Measurements from ENCODE around the gene SYNJ1.

Gene SYNJ1

GRCh38 chr21:32717851-32718316 is 9.9 kb downstream of the SYNJ1 start:
- peaks cover 10% of the 10 kb centered on the region for H3K36me3 ChIP-seq (ENCODE audit: low read depth)
- TF ChIP-seq CTCF (IDR thresholded peaks at IDR 0.05; ENCODE audit: poor library complexity, severe bottlenecking), result no peak
- DNase-seq (ENCODE audit: low spot score), result no peak
- H3K4me3 ChIP-seq (ENCODE audit: severe bottlenecking), result no peak overlapping the region
- no peak overlapping the region for H3K27ac ChIP-seq (ENCODE audit: poor library complexity, severe bottlenecking)
- peak; percentile 14; the same call in 2 of the 3 replicates for ATAC-seq (ENCODE audit: low read depth)
- no peaks in the 10 kb centered on the region for H3K4me1 ChIP-seq (ENCODE audit: insufficient read depth, poor library complexity, severe bottlenecking)
- no peaks in the 10 kb centered on the region for H3K9me3 ChIP-seq (ENCODE audit: severe bottlenecking)
- H3K27me3 ChIP-seq (ENCODE audit: insufficient read depth, poor library complexity, severe bottlenecking), result no peaks in the 10 kb centered on the region

- ATAC-seq (ENCODE audit: low read depth) (no peak), DNase-seq (ENCODE audit: low spot score) (no peak)
- no peak for TF ChIP-seq CTCF (IDR thresholded peaks at IDR 0.05; ENCODE audit: poor library complexity, severe bottlenecking)
- Histone ChIP-seq H3K4me1 (ENCODE audit: insufficient read depth, poor library complexity, severe bottlenecking) (no peaks in the 10 kb centered on the region), H3K4me3 (ENCODE audit: severe bottlenecking) (no peak overlapping the region), H3K27ac (ENCODE audit: poor library complexity, severe bottlenecking) (no peak overlapping the region), H3K27me3 (ENCODE audit: insufficient read depth, poor library complexity, severe bottlenecking) (no peaks in the 10 kb centered on the region), H3K9me3 (ENCODE audit: severe bottlenecking) (no peaks in the 10 kb centered on the region), H3K36me3 (ENCODE audit: low read depth) (peaks cover 10% of the 10 kb centered on the region)
Observed at GRCh38 chr21:32716486-32716885, 11.3 kb downstream of the SYNJ1 start.

GRCh38 chr21:32713726-32714125 is 14.1 kb downstream of the SYNJ1 start:
- ATAC-seq (ENCODE audit: low read depth) (no peak), DNase-seq (ENCODE audit: low spot score) (no peak)
- Histone ChIP-seq H3K9me3 (ENCODE audit: severe bottlenecking) (no peaks in the 10 kb centered on the region), H3K4me3 (ENCODE audit: severe bottlenecking) (no peak overlapping the region), H3K27me3 (ENCODE audit: insufficient read depth, poor library complexity, severe bottlenecking) (no peaks in the 10 kb centered on the region), H3K27ac (ENCODE audit: poor library complexity, severe bottlenecking) (no peak overlapping the region), H3K36me3 (ENCODE audit: low read depth) (no peaks in the 10 kb centered on the region), H3K4me1 (ENCODE audit: insufficient read depth, poor library complexity, severe bottlenecking) (no peaks in the 10 kb centered on the region)
- no peak for TF ChIP-seq CTCF (IDR thresholded peaks at IDR 0.05; ENCODE audit: poor library complexity, severe bottlenecking)

GRCh38 chr21:32712641-32713040 is 15.2 kb downstream of the SYNJ1 start:
- ATAC-seq (ENCODE audit: low read depth), result no peak
- H3K4me3 ChIP-seq (ENCODE audit: severe bottlenecking), result no peak overlapping the region
- H3K36me3 ChIP-seq (ENCODE audit: low read depth), result no peaks in the 10 kb centered on the region
- no peaks in the 10 kb centered on the region for H3K9me3 ChIP-seq (ENCODE audit: severe bottlenecking)
- no peak for DNase-seq (ENCODE audit: low spot score)
- TF ChIP-seq CTCF (IDR thresholded peaks at IDR 0.05; ENCODE audit: poor library complexity, severe bottlenecking), result no peak
- no peaks in the 10 kb centered on the region for H3K4me1 ChIP-seq (ENCODE audit: insufficient read depth, poor library complexity, severe bottlenecking)
- no peak overlapping the region for H3K27ac ChIP-seq (ENCODE audit: poor library complexity, severe bottlenecking)
- no peaks in the 10 kb centered on the region for H3K27me3 ChIP-seq (ENCODE audit: insufficient read depth, poor library complexity, severe bottlenecking)

- no peak for TF ChIP-seq CTCF (IDR thresholded peaks at IDR 0.05; ENCODE audit: poor library complexity, severe bottlenecking)
- Histone ChIP-seq H3K4me3 (ENCODE audit: severe bottlenecking) (no peak overlapping the region), H3K27me3 (ENCODE audit: insufficient read depth, poor library complexity, severe bottlenecking) (no peaks in the 10 kb centered on the region), H3K36me3 (ENCODE audit: low read depth) (no peaks in the 10 kb centered on the region), H3K4me1 (ENCODE audit: insufficient read depth, poor library complexity, severe bottlenecking) (no peaks in the 10 kb centered on the region), H3K27ac (ENCODE audit: poor library complexity, severe bottlenecking) (no peak overlapping the region), H3K9me3 (ENCODE audit: severe bottlenecking) (no peaks in the 10 kb centered on the region)
- DNase-seq (ENCODE audit: low spot score) (no peak), ATAC-seq (ENCODE audit: low read depth) (no peak)
Observed at GRCh38 chr21:32712043-32712442, 15.8 kb downstream of the SYNJ1 start.

All from RWPE2 (cell line).